HG03439 (cell line): ENCODE data around the gene GABRG3.

ENCODE experiments used
- ATAC-seq: cut with Tn5 transposase; IDR thresholded peaks from one replicate; pipeline ENCODE4 v1.9.1; 2021; ENCODE audit warnings: mild to moderate bottlenecking, moderate library complexity; ENCODE audit not compliant: unreplicated experiment

Gene GABRG3

DNA sequence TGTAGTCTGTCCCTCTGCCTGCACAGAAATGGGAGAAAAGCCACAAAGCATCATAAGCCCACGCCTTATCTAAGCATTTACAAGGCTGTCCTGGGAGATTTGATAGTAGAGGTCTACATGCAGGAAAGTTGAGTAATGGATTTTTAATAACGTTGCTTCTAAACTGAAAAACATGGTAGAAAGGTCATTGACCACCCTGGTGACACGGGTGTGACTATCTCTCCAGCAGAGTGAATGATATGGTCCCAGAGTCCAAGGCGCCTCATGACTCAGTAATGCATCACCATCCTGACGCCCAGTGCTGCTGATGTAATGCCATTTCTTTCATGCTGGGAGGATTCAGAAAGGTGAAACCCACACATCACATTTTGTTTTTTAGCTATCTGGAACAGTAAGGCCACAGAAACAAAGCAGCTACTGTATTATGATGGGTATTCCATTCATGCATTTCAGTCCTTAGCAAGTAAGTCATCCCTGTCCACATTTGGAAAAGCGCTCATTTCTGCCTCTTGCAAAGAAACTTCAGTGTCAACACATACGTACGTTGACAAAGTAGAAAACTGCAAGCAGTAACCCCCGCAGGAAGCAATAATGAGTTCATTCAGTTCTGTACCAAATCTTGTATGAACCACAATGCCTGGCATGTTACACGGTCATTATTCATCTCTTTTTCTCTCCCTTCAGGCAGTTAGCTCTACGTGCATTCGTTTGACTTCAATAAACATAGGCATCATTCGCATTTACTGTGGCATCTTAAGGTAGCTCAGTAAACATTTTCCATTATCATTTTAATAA, 483.5 kb downstream of the GABRG3 start:
- ATAC-seq = no peak

- no peak for ATAC-seq
These were observed 485.8 kb downstream of the GABRG3 start for GRCh38 chr15:27456807-27457206.

- no peak for ATAC-seq
These were observed 486.8 kb downstream of the GABRG3 start for GRCh38 chr15:27457766-27458165.

DNA sequence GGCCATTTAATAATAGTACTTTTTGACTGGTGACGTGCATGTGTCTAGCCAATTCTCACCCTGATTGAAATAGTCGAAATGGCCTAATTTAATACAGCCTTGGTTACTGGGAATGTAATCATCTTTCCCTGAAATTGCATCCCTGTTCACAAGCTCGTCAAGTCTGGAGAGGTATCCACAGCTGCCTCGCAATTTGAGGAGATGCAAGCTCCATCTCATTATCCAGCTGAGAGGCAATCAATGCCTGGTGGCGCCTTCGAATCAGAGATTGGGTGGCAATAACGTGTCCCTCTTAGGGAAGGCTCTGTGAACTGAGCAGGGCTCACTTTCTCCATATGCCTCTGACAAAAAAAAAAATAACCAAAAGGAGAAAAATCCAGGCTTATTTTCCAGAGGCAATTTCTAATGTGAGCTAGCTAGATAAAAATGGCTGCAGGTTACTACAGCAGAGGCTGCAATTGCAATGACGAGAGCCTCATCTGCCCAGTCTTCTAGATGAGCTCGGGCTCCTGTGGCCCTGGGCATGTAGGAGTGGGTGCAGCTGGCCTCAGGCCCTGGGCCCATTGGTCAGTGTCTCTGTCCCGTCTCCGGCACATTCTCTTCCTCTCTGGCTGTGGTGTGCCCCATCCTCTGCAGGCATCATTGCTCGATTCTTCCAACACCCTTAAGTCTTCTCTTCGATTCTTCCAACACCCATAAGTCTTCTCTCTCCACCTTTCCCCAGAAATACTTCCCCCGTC, 487.5 kb downstream of the GABRG3 start:
- ATAC-seq = no peak

- ATAC-seq = no peak
These were observed 488.9 kb downstream of the GABRG3 start for GRCh38 chr15:27459836-27460235.

- no peak for ATAC-seq
These were observed 490.2 kb downstream of the GABRG3 start for GRCh38 chr15:27461181-27461580.

DNA sequence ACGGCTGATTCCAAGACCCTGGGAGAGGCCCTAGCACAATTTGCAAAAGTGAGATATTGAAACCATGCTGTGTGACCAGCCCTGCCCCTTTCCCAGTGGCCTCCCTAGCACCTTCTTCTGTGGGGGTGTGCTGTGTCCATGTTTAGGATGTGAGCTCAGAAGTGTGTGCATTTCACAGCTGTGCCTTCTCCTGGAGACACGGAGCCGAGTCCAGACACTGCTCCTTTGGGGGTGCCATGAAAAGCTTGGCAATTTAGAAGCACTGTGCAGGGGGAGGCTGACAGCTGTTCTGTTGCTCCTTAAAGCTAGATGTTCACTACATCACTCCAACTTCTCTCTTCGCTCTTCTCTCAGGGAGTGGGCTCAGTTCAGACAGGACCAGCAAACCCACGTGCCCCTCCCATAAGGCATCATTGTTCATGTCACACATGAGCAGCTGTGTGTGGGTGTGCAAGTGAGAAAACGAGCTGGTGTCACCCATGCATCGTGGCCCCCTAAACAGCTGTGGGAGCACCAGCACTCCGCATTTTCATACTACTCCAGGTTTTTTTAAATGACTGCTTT, 492.6 kb downstream of the GABRG3 start:
- ATAC-seq = no peak

DNA sequence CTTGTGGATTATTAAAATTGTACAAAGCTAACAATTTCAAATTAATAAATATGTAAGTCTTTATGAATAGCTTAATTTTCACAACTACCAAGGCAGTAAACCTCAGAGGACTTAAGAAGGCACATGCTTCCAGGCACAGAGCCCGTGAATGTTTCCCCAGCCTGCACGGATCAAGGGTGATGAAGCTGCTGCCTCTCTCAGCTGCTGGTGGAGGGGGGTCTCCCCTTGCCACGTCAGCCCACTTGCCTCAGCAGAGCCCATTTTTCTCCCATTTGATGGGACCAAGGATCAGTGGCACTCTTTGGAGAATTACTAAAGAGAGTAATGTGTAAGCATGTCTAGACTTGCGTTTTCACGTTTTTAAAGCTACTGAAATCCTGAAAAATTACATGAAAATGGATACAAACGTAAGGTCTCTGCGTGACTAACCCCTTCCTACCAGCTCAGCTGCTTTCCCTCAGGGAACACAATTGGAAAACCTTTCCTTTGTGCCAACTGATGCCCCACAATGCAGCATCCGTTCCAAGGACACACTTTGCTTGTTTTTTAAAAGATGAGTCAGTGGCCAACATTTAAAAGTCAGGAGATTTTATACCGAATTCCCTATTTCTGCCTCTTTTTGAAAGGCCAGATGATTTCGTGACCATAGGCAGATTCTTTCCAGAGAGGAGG, 494.1 kb downstream of the GABRG3 start:
- ATAC-seq = no peak

DNA sequence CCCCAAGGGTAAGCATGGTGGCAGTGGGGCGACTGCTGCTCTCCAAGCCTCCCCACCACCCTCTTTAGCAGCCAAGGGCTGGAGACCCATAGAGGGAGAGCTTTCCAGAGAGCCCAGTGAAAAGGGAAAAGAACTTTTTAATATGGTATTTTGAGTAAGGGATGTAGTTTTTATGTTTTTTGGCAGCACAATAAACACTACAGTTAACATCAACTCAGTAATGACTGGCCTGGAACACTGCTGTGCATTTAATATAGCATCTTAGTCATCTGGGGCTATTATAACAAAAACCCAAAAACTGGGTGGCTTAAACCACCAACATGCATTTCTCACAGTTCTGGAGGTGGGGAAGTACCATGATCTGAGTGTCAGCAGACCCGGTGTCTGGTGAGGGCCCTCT, 495.8 kb downstream of the GABRG3 start:
- no peak for ATAC-seq

- no peak for ATAC-seq
These were observed 497.2 kb downstream of the GABRG3 start for GRCh38 chr15:27468151-27468591.

GRCh38 chr15:27473845-27474244, 502.9 kb downstream of the GABRG3 start:
- no peak for ATAC-seq

- ATAC-seq = no peak
These were observed 504.4 kb downstream of the GABRG3 start for GRCh38 chr15:27475395-27475794.

DNA sequence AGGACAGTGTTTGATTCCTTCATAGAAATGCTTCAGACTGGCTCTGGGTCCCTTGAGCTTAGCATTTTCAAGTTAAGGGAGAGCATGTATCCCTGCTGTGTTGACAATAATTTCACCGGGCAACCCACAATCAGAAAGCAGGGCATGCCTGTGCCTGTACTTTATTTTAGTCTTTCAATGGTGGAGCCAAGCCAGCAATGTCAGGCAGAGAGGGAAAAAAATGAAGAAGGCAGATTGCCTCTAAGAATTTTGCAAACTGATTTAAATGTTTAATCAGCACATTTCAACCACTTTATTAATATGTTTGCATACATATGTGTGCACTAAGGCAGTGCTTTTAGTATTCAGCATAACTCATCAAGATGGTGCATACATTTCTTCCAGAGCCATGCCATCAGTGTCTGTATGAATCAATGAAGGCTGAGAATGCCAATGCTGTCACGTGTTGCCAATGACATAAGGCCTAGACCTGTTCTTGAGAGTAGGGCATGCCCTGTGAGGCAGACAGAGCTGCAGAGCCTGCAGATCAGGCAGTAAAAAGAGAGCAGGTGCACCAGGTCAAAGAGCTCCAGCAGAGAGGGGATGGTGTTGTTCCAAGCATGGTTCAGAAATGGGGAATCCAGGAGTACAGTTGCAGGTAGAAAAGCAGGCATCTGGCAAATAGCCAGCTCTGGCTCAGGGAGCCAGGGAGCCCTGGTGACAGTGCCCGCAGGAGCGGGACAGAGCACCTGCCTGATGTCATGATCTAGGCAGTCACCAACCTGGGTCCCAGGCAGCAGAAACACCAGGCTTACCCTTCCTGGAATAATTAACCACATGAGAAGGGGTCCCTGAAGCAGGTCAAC, 508.5 kb downstream of the GABRG3 start:
- ATAC-seq = no peak

- no peak for ATAC-seq
These were observed 509.2 kb downstream of the GABRG3 start for GRCh38 chr15:27480141-27480530.

GRCh38 chr15:27480642-27481041, 509.7 kb downstream of the GABRG3 start:
- no peak for ATAC-seq

DNA sequence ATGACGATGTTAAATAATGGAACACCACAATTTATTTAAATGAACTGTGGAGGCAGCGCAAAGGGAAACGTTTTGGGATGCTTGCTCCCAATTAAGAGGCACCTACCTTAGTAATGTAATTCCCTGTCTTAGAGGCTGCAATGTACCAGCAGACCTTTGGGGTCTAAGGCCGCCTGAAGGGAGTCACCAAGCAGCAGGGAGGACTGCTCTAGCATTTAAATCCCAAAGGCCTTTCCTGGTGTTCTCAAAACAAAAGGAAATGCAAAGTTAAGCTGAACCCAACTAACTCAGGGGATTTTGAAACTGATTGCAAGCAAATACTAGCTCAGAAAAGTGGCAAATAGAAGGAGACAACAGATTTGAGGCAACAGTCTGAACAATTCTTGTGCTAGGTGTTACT, 510.8 kb downstream of the GABRG3 start:
- no peak for ATAC-seq

- no peak for ATAC-seq
These were observed 511.3 kb downstream of the GABRG3 start for GRCh38 chr15:27482287-27482686.

- no peak for ATAC-seq
These were observed 512.1 kb downstream of the GABRG3 start for GRCh38 chr15:27483124-27483523.

- no peak for ATAC-seq
These were observed 514.3 kb downstream of the GABRG3 start for GRCh38 chr15:27485265-27485664.

GRCh38 chr15:27486051-27486450, 515.1 kb downstream of the GABRG3 start:
- no peak for ATAC-seq
